ENCODE data around the gene ETS1. TPM values are rescaled to one million over a fixed set of nuclear protein-coding genes. Genes with fewer than 3 reads are reported as not detected.

ETS1 gene
- polyA plus RNA-seq, 2 of the 4 experiments (the other 2 are of a cell fraction): 14.5 to 18.8 TPM

GRCh38 chr11:128551611-128552335 lies 35.6 kb downstream of the ETS1 start:
- no peak for ATAC-seq
- no peak overlapping the region for H3K4me2 ChIP-seq
- H3K4me3 ChIP-seq: no peak overlapping the region
- ChIA-PET CTCF (interaction anchor here (1.1 kb wide), 1 partner anchor 8 kb away, joined by 3 read pairs; no protein-coding TSS in a partner anchor), POLR2A (no interaction called here)
- WGBS (ENCODE audit: missing lambda C conversion rate): 62% methylated on average over 9 of the region's 9 CpGs
- DNase-seq (ENCODE audit: low read depth in 1 of 2, low spot score in 1 of 2): no peak
- TF ChIP-seq TP53 (CRISPR knock-in tag; IDR thresholded peaks at IDR 0.05) (no peak), JUN (IDR thresholded peaks at IDR 0.05) (no peak), NPAS2 (CRISPR knock-in tag; IDR thresholded peaks at IDR 0.05; ENCODE audit: borderline replicate concordance) (no peak), RCOR1 (IDR thresholded peaks at IDR 0.05; ENCODE audit: low read depth, low read length) (no peak), MYC (IDR thresholded peaks at IDR 0.05; ENCODE audit: borderline replicate concordance, low read length) (no peak), JUNB (IDR thresholded peaks at IDR 0.05) (no peak), CHD2 (IDR thresholded peaks at IDR 0.05; ENCODE audit: low read length, partially characterized antibody) (no peak), RFX5 (IDR thresholded peaks at IDR 0.05) (no peak), PHF8 (IDR thresholded peaks at IDR 0.05; ENCODE audit: borderline replicate concordance, low read depth) (no peak), HDAC2 (IDR thresholded peaks at IDR 0.05) (no peak), KDM1A (IDR thresholded peaks at IDR 0.05; ENCODE audit: low read depth) (no peak), ZC3H11A (IDR thresholded peaks at IDR 0.05) (no peak), BHLHE40 (IDR thresholded peaks at IDR 0.05; ENCODE audit: low read depth, low read length) (no peak), HOXA7 (CRISPR knock-in tag; IDR thresholded peaks at IDR 0.05) (no peak), RARB (CRISPR knock-in tag; IDR thresholded peaks at IDR 0.05) (no peak)
- H3K9me3 ChIP-seq: no peaks in the 10 kb centered on the region
- FAIRE-seq: no peak
- no peaks in the 10 kb centered on the region for H3K4me1 ChIP-seq
- no peak overlapping the region for H3K27ac ChIP-seq

- no peak overlapping the region for H3K4me2 ChIP-seq
- DNase-seq (ENCODE audit: low read depth in 1 of 2, low spot score in 1 of 2) (no peak), FAIRE-seq (no peak), ATAC-seq (no peak)
- ChIA-PET POLR2A (no interaction called here), CTCF (no interaction called here)
- 85% methylated on average over 4 of the region's 4 CpGs for WGBS (ENCODE audit: missing lambda C conversion rate)
- no peak overlapping the region for H3K4me3 ChIP-seq
- no peaks in the 10 kb centered on the region for H3K9me3 ChIP-seq
- H3K27ac ChIP-seq: no peak overlapping the region
- TF ChIP-seq RNF2 (IDR thresholded peaks at IDR 0.05; ENCODE audit: borderline replicate concordance, low read depth): no peak
- no peak for TF ChIP-seq GATA3 (IDR thresholded peaks at IDR 0.05; ENCODE audit: borderline replicate concordance)
- TF ChIP-seq, protein P1, sequence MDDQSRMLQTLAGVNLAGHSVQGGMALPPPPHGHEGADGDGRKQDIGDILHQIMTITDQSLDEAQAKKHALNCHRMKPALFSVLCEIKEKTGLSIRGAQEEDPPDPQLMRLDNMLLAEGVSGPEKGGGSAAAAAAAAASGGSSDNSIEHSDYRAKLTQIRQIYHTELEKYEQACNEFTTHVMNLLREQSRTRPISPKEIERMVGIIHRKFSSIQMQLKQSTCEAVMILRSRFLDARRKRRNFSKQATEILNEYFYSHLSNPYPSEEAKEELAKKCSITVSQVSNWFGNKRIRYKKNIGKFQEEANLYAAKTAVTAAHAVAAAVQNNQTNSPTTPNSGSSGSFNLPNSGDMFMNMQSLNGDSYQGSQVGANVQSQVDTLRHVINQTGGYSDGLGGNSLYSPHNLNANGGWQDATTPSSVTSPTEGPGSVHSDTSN (IDR thresholded peaks at IDR 0.05): no peak
- no peak for TF ChIP-seq RCOR1 (IDR thresholded peaks at IDR 0.05; ENCODE audit: low read depth, low read length)
- TF ChIP-seq ZSCAN20 (CRISPR knock-in tag; IDR thresholded peaks at IDR 0.05): no peak
- TF ChIP-seq CBX2 (IDR thresholded peaks at IDR 0.05; ENCODE audit: borderline replicate concordance, low read depth): no peak
- TF ChIP-seq ESRRA (IDR thresholded peaks at IDR 0.05; ENCODE audit: borderline replicate concordance, low read length): no peak
- no peak for TF ChIP-seq RARB (CRISPR knock-in tag; IDR thresholded peaks at IDR 0.05)
- no peak for TF ChIP-seq NR3C1 (IDR thresholded peaks at IDR 0.05)
- no peak for TF ChIP-seq RAD21 (conservative IDR thresholded peaks at IDR 0.05 in 1 of 2, IDR thresholded peaks at IDR 0.05 in 1 of 2)
- no peak for TF ChIP-seq TFCP2L1 (CRISPR knock-in tag; IDR thresholded peaks at IDR 0.05)
- TF ChIP-seq SREBF2 (IDR thresholded peaks at IDR 0.05): no peak
- no peak for TF ChIP-seq USF2 (IDR thresholded peaks at IDR 0.05)
- no peaks in the 10 kb centered on the region for H3K4me1 ChIP-seq
Measured at GRCh38 chr11:128551058-128551457, 36.3 kb downstream of the ETS1 start.

Measured in A549 (cell line).